GM13977 (cell line): ENCODE data around the gene ARPP21.

ENCODE experiments used
- DNase-seq: peaks from one replicate; pipeline ENCODE4 v3.0.0; 2012; ENCODE audit warnings: low spot score
- CTCF ChIP-seq: IDR thresholded peaks from 2 replicates; pipeline ENCODE4 v1.5.1; 2012; ENCODE audit warnings: mild to moderate bottlenecking, control low read depth; ENCODE audit not compliant: insufficient read depth; ENCODE audit errors: extremely low read depth, missing control alignments
- in situ Hi-C: fragments of 300-500 bp; cut with MboI; formaldehyde crosslinking; loops from one replicate; pipeline ENCODE4 v1.12.0; 2022; ENCODE audit warnings: low sequenced_read_pairs, low pct_unique_long_range_greater_than_20kb, mixed read lengths, inconsistent platforms; ENCODE audit not compliant: unreplicated experiment

ARPP21 gene

GRCh38 chr3:35663471-35663870 lies 24.1 kb downstream of the ARPP21 start:
- DNase-seq: no peak
- in situ Hi-C loops: no loop called here
- no peak for TF ChIP-seq CTCF

GRCh38 chr3:35664460-35664919 lies 25.2 kb downstream of the ARPP21 start:
- no peak for DNase-seq
- in situ Hi-C loops: no loop called here

DNA sequence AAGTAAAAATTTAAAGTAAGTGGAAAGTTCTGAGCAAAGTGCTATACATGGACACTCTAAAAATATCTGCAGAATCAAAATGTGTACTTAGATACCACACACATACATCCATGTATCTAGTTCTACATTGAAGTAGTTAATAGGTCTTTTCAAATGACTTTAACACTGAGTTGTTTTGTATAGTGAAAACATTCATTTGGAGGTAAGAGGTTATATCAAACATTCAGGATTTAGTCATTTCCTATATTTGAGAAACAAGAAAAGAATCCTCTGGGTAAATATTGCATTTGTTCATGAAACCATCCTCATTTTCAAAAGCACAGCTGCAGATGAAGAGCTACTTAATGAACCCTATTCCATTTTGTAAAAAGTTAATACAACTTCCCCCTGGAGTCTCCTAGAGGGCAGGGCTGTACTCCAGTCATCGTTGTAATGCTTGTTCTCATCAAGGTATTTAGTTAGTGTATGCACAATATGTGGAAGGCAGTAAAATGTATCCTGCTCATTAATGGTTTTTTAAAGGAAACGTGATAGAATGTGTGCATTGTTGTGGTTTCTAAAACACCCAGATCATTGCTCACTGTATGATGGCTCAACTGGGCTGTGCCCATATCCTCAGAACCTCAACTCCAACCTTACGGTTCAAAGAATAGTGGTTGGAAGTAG lies 26.2 kb downstream of the ARPP21 start:
- no peak for DNase-seq
- TF ChIP-seq CTCF: no peak
- in situ Hi-C loops: no loop called here

More at GRCh38 chr3:35664460-35664919, 25.2 kb downstream of the ARPP21 start:
- TF ChIP-seq CTCF: no peak

- in situ Hi-C loops: no loop called here
- no peak for TF ChIP-seq CTCF
- DNase-seq: no peak
Measured at GRCh38 chr3:35666888-35667287, 27.6 kb downstream of the ARPP21 start.

- in situ Hi-C loops: no loop called here
- no peak for TF ChIP-seq CTCF
- no peak for DNase-seq
Measured at GRCh38 chr3:35670408-35670965, 31.2 kb downstream of the ARPP21 start.

DNA sequence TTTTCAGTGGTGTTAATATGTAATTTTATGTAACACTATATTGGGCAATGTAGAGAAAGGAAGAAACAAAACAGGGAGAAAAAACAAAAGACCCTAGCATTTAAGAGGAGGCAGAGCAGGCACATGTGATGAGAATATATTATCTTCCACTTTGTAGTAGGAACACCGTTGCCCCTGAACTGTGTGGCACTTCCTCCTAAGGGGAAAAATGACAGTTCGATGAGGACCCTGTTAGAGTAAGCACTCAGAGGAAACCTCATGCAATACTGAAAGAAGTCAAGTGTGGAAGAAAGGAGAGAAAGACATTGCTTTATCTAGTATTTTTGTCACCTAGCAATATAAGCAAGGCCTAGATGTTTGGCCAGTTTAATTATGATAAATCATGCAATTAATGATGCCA lies 32.2 kb downstream of the ARPP21 start:
- no peak for DNase-seq
- in situ Hi-C loops: no loop called here
- TF ChIP-seq CTCF: no peak
